ENCODE measurements around the gene TRMU. TPM values are rescaled to one million over a fixed set of nuclear protein-coding genes. Genes with fewer than 3 reads are reported as not detected.

The TRMU gene
- polyA plus RNA-seq (ENCODE audit: insufficient read length in 10 of 10) = 10 to 100 TPM; 20.2 to 37.8 (median 30.6) TPM
- long read RNA-seq, donor 1, partial matches to known transcripts = 0 of 3 reads
- long read RNA-seq, donor 1, other reads (novel, unspliced or antisense) = 0 of 3 reads
- long read RNA-seq, donor 2, partial matches to known transcripts = 0 of 3 reads
- long read RNA-seq, donor 2, other reads (novel, unspliced or antisense) = 0 of 3 reads
- long read RNA-seq, donor 3 = 0 reads
- long read RNA-seq, donor 4, partial matches to known transcripts = 0 of 6 reads
- long read RNA-seq, donor 4, other reads (novel, unspliced or antisense) = 0 of 6 reads
- long read RNA-seq, donor 5, partial matches to known transcripts = 0 of 6 reads
- long read RNA-seq, donor 5, other reads (novel, unspliced or antisense) = 0 of 6 reads
- long read RNA-seq, donor 6, partial matches to known transcripts = 0 of 6 reads
- long read RNA-seq, donor 6, other reads (novel, unspliced or antisense) = 0 of 6 reads
- long read RNA-seq, donor 7, partial matches to known transcripts = 0 of 6 reads
- long read RNA-seq, donor 7, other reads (novel, unspliced or antisense) = 0 of 6 reads
- long read RNA-seq, donor 8, partial matches to known transcripts = 0 of 4 reads
- long read RNA-seq, donor 8, other reads (novel, unspliced or antisense) = 0 of 4 reads
- long read RNA-seq, donor 9, partial matches to known transcripts = 0 of 2 reads
- long read RNA-seq, donor 9, other reads (novel, unspliced or antisense) = 0 of 2 reads

GRCh38 chr22:46335201-46336118, at the start of gene TRMU:
TSS of gene TRMU (plus strand) at chr22:46335714. CDS start at chr22:46335765, 51 bp downstream.
- peak; percentile 84 to 95 (median 89) for DNase-seq

DNA sequence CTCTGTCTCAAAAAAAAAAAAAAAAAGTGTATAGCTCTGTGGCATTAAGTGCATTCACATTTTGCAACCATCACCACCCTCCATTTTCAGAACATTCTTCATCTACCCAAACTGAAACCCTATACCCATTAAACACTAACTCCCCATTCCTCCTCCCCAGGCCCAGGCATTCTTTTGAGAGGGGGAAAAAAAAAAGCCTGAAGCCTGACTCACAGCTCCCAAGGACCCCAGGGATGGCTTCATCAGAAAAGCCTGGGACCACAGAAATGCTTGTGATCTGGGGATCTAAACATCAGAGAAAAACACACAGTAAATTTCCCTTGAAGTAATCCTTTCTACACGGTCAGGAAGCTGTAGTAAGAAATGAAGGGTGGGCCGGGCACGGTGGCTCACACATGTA, 49.5 kb upstream of the TRMU start:
- DNase-seq = no peak

DNA sequence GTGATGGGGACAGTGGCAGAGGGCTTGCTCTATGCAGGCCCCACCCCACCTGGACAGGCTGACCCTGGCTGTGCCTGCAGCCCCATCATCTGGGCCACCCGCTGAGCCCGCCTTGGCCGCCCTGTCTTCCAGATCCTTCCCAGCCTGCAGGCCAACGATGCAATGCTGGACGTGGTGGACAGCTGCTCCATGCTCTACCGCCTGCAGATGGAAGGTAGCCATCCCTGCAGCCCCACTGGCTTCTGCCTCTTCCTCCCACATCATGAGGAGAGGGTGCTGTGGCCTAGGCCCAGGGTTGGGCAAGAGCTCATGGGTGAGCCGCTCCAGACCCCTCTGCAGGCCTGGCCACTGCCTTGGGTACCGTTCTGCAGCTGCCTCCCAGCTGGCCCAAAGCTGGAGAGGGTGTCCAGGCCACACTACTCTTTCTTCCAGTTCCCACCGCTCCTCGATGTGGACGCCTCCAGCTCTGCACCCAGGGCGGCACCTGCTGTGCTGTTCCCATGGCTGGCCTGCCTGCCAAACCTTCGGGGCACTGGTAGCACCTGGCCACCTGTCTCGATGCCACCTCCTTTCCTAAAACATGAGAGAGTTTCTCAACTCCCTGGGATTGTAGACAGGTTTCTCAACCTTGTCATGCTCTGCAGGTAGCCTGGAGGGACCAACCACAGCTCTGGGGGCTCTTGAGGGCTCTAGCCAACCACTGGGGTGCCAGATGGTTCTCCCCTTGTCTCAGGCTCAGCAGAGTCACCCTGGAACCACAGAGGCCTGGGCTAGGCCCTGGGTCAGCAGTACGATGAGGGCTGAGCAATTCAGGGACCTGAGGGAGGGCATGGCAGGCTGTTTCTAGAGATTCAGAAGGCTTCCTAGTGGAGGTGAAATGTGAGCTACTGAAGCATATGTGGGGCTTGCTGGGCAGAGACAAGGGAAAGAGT, 48.3 kb upstream of the TRMU start:
- no peak for DNase-seq

GRCh38 chr22:46287873-46288751, 47.4 kb upstream of the TRMU start:
- peak in 1 of 3 donors; percentile 52 for DNase-seq

- DNase-seq = no peak
Observed at GRCh38 chr22:46288846-46289243, 46.7 kb upstream of the TRMU start.

DNA sequence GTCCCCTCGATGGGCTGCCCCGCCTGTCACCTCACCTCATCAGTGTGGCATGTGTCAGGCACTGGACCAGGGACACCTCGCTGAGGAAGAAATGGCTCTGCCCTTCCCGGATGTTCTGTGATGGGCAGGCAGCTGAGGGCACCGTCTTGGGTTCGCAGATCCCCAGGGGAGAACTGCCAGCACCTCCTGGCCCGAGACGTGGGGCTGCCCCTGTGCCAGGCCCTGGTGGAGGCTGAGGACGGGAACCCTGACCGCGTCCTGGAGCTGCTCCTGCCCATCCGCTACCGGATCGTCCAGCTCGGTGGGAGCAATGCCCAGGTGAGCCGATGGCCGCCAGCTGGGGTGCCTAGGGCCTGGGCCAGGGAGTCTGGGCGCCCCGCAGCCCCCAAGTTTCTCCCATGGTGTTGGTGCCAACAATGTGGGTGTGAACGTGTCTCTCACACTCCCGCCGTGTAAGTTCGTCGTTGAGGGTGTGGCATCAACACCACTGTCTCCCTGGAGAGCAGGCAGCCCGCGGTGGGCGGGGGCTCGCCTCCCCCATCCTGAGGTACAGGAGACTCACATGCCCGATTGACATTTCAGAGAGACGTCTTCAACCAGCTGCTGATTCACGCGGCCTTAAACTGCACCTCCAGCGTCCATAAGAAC, 46.1 kb upstream of the TRMU start:
- no peak for DNase-seq

- DNase-seq = no peak
Observed at GRCh38 chr22:46290121-46290842, 45.2 kb upstream of the TRMU start.

- no peak for DNase-seq
Observed at GRCh38 chr22:46290843-46291785, 44.4 kb upstream of the TRMU start.

GRCh38 chr22:46292173-46292572, 43.3 kb upstream of the TRMU start:
- DNase-seq = no peak

DNA sequence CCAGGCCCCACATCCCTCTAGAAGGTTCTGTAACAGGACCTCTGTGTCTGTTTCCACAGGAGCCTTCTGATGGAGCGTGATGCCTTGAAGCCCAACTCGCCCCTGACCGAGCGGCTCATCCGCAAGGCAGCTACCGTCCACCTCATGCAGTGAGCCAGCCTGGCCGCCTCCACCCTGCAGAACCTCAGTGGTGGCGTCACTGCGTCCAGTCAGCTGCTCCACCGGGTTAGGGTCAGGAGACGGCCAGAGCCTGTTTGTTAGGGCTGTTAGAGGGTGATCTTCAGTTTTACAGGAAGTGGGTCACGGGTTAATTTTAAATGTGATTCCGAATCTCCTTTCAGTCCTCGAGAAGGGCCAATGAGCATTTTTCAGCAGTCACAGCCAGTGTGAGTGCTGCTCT, 42.8 kb upstream of the TRMU start:
- DNase-seq = no peak

DNA sequence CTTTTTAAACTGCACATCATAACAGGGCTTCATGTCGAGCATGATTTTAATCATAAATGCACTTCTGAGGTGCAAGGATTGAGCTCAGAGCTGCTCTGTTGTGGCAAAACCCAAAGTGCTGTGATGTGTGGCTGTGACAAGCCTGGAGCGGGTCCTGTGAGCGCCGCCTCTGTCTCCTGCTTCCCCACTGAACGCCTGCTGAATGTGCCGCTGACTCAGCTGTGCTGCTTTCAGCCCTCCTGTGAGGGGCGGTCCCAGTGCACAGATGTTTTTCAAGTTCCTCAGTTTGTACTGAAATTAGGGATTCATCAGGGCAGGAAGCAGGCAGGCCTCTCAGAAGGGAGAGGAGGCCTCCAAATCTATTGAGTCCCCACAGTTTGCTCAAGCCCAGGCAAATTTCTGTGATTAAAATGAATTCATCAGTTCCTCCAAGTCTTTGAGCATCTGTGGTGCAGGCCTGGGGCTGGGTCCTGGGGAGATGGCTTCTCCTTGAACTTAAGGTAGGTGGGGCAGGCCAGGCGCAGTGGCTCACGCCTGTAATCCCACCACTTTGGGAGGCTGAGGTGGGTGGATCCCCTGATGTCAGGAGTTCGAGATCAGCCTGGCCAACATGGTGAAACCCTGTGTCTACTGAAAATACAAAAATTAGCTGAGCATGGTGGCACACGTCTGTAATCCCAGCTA, 41.8 kb upstream of the TRMU start:
- peak; percentile 54 to 84 (median 55) for DNase-seq

DNA sequence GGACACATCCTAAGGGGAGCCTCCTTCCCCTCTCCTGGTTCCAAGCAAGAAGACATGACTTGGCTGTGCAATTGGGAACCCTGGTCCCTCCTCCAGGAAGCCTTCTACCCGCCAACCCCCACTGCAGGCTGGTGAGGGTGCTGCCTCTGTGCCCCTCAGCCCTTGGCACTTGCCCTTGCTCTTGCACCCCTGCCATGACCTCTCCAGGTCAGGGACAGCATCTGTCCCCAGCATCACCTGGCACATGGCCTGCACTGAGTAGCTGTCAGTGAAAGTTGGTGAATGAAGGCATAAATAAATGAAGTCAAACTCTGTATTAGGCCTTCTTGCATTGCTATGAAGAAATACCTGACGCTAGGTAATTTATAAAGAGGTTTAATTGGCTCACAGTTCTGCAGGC, 40.7 kb upstream of the TRMU start:
- DNase-seq = no peak

GRCh38 chr22:46295277-46295971, 40.1 kb upstream of the TRMU start:
- no peak for DNase-seq

- DNase-seq = peak; percentile 98 to 99 (median 99)
Observed at GRCh38 chr22:46296257-46297150, 39.0 kb upstream of the TRMU start, which contains the start of gene GTSE1. TSS of gene GTSE1 (plus strand) at chr22:46296870. CDS start at chr22:46297401, 531 bp downstream.

Data from muscle of back (tissue), 13 donors.